ENCODE results near the gene PUM2. TPM values are rescaled to one million over a fixed set of nuclear protein-coding genes. Genes with fewer than 3 reads are reported as not detected.

Gene PUM2
- total RNA-seq, 1 donor from 2014 or later, result 76.6 TPM

DNA sequence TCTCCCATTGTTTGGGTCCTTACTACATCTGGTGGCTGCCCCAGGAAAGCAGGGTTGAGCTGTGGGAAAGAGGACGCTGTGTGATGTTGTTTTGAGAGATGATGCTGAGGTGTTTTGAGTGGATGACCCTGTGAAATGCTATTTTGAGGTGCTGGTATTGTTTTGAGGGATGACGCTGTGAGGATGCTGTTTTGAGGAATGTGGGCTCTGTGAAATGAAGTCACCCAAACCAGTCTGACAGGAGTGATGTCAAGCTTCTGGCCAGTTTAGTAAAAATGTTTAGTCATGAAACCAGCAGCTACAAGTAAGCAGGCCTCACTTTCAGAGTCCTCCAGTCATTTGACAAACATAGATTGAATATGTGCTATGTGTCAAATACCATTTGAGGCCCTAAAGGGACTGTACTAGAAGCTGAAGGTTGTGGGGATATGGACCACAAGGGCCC lies 16.1 kb upstream of the PUM2 start:
- intact Hi-C loops (cut with DNase I), result no loop called here
- Histone ChIP-seq H3K27me3 (no peaks in the 10 kb centered on the region), H3K4me3 (no peak overlapping the region), H3K4me1 (no peaks in the 10 kb centered on the region), H3K27ac (no peak overlapping the region), H3K36me3 (no peaks in the 10 kb centered on the region), H3K9me3 (no peaks in the 10 kb centered on the region)
- no peak for DNase-seq (ENCODE audit: extremely low spot score in 2 of 2)
- TF ChIP-seq, protein P1, sequence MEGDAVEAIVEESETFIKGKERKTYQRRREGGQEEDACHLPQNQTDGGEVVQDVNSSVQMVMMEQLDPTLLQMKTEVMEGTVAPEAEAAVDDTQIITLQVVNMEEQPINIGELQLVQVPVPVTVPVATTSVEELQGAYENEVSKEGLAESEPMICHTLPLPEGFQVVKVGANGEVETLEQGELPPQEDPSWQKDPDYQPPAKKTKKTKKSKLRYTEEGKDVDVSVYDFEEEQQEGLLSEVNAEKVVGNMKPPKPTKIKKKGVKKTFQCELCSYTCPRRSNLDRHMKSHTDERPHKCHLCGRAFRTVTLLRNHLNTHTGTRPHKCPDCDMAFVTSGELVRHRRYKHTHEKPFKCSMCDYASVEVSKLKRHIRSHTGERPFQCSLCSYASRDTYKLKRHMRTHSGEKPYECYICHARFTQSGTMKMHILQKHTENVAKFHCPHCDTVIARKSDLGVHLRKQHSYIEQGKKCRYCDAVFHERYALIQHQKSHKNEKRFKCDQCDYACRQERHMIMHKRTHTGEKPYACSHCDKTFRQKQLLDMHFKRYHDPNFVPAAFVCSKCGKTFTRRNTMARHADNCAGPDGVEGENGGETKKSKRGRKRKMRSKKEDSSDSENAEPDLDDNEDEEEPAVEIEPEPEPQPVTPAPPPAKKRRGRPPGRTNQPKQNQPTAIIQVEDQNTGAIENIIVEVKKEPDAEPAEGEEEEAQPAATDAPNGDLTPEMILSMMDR (IDR thresholded peaks at IDR 0.05), result no peak
- TF ChIP-seq POLR2A (IDR thresholded peaks at IDR 0.05) (no peak), POLR2AphosphoS5 (IDR thresholded peaks at IDR 0.05; ENCODE audit: insufficient read depth in 1 of 2, low read depth in 1 of 2) (peak in 1 of 2 donors; percentile 70)

DNA sequence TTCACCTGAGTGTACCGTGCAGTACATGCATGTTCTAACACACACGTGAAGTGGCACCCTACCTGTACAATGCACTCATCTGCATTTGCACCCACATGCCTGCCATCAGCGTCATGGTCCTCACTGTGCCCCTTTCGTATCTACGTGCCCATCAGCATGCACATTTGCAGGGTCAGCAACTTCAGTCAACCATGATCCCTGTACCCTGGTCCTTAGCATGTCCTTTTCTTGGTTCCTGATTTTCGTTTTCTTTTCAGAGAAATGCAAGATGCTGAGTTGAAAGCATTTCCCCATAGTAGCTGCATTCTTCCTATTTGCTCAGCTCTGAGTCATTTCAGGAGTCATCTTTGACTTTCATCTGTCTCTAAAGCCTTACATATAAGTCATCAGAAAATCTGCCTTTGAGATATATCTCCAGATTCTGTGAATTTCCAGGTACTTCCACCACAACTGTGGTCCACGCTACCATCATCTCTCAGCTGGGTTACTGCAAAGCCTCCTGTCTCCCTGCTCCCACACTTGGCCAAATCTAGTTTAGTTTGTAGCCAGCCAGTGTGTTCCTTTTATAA lies 14.7 kb upstream of the PUM2 start:
- Histone ChIP-seq H3K27me3 (no peaks in the 10 kb centered on the region), H3K9me3 (no peaks in the 10 kb centered on the region), H3K4me1 (no peaks in the 10 kb centered on the region), H3K36me3 (no peaks in the 10 kb centered on the region), H3K4me3 (no peak overlapping the region), H3K27ac (no peak overlapping the region)
- intact Hi-C loops (cut with DNase I), result no loop called here
- TF ChIP-seq POLR2A (IDR thresholded peaks at IDR 0.05), result no peak
- TF ChIP-seq POLR2AphosphoS5 (IDR thresholded peaks at IDR 0.05; ENCODE audit: insufficient read depth in 1 of 2, low read depth in 1 of 2), result peak in 1 of 2 donors; percentile 30
- no peak for DNase-seq (ENCODE audit: extremely low spot score in 2 of 2)

DNA sequence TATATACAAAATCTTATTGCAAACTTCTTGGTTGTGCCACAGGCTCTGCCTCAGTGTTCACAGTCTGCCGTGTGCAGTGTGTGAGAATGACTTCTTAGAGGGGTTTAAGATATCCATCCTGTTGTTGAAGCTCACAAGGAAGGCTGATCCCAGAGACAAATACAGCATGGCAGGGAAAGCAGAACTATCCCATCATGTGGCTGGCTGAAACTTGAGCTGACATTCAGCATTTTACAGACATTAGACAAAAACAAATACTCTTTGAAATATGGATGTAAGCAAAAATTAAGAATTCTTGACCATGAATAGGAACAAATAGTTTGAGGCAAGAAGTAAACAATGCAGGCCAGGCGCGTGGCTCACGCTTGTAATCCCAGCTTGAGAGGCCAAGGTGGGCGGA lies 12.9 kb upstream of the PUM2 start:
- H3K4me3 ChIP-seq, result no peak overlapping the region
- intact Hi-C loops (cut with DNase I), result no loop called here
- peak in 1 of 2 donors; percentile 37 for DNase-seq (ENCODE audit: extremely low spot score in 2 of 2)

DNA sequence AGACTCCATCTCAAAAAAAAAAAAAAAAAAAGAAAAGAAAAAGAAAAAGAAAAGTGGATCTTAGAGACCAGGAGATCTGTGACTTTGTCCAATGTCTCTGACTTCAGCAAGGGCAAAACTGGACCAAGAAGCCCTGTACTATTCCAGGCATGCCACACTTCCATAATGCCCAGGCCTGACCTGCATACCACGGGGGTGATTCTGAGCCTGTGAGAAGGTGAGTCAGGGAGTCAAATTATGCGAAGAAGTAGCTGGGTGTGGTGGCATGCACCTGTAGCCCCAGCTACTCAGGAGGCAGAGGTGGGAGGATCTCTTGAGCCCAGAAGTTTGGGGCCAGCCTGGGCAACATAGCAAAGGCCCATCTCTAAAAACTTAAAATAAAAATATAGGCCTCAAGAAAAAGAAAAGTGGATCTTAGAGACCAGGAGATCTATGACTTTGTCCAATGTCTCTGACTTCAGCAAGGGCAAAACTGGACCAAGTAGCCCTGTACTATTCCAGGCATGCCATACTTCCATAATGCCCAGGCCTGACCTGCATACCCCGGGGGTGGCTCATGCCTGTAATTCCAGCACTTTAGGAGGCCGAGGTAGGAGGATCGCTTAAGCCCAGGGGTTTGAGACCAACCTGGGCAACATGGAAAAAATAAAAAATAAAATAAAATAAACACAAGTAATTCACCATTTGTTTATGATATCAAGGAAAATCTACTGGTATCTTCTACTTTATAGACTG lies 12.2 kb upstream of the PUM2 start:
- H3K4me1 ChIP-seq, result no peaks in the 10 kb centered on the region
- H3K9me3 ChIP-seq, result no peaks in the 10 kb centered on the region
- peak in 1 of 2 donors; percentile 64 for DNase-seq (ENCODE audit: extremely low spot score in 2 of 2)
- no peak overlapping the region for H3K4me3 ChIP-seq
- intact Hi-C loops (cut with DNase I), result no loop called here
- H3K27ac ChIP-seq, result no peak overlapping the region
- no peaks in the 10 kb centered on the region for H3K27me3 ChIP-seq
- no peaks in the 10 kb centered on the region for H3K36me3 ChIP-seq
- TF ChIP-seq POLR2A (IDR thresholded peaks at IDR 0.05) (no peak), POLR2AphosphoS5 (IDR thresholded peaks at IDR 0.05; ENCODE audit: insufficient read depth in 1 of 2, low read depth in 1 of 2) (no peak)
- TF ChIP-seq, protein P1 (IDR thresholded peaks at IDR 0.05), result no peak

More for the DNA sequence above, 12.9 kb upstream of the PUM2 start:
- no peak overlapping the region for H3K27ac ChIP-seq
- no peaks in the 10 kb centered on the region for H3K9me3 ChIP-seq
- no peaks in the 10 kb centered on the region for H3K4me1 ChIP-seq
- H3K27me3 ChIP-seq, result no peaks in the 10 kb centered on the region
- H3K36me3 ChIP-seq, result no peaks in the 10 kb centered on the region
- TF ChIP-seq POLR2AphosphoS5 (IDR thresholded peaks at IDR 0.05; ENCODE audit: insufficient read depth in 1 of 2, low read depth in 1 of 2) (no peak), POLR2A (IDR thresholded peaks at IDR 0.05) (no peak)
- TF ChIP-seq, protein P1 (IDR thresholded peaks at IDR 0.05), result no peak

DNA sequence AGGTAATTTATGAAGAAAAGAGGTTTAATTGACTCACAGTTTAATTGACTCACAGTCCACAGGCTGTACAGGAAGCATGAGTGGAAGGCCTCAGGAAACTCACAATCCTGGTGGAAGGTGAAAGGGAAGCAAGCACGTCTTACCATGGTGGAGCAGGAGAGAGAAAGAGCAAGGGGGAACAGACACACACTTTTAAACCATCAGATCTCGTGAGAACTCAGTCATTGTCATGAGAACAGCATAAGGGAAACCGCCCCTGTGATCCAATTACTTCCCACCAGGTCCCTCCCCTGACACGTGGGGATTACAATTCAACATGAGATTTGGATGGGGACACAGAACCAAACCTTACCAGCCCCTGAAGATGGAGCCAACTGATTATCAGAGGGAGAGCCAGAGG lies 11.2 kb upstream of the PUM2 start:
- Histone ChIP-seq H3K9me3 (no peaks in the 10 kb centered on the region), H3K27ac (no peak overlapping the region), H3K36me3 (no peaks in the 10 kb centered on the region), H3K27me3 (no peaks in the 10 kb centered on the region), H3K4me1 (no peaks in the 10 kb centered on the region), H3K4me3 (no peak overlapping the region)
- TF ChIP-seq POLR2AphosphoS5 (IDR thresholded peaks at IDR 0.05; ENCODE audit: insufficient read depth in 1 of 2, low read depth in 1 of 2) (no peak), POLR2A (IDR thresholded peaks at IDR 0.05) (no peak)
- TF ChIP-seq, protein P1 (IDR thresholded peaks at IDR 0.05), result no peak
- intact Hi-C loops (cut with DNase I), result no loop called here
- DNase-seq (ENCODE audit: extremely low spot score in 2 of 2), result no peak

Data from vagina (tissue), 2 donors.